Measurements from ENCODE around the gene ERCC8. TPM values are rescaled to one million over a fixed set of nuclear protein-coding genes. Genes with fewer than 3 reads are reported as not detected.
"Not testable (repeated sequence)": the region's sequence is repeated elsewhere in the genome, so short reads cannot be mapped to it uniquely, and the experiment has no call there.

ERCC8 gene
- total RNA-seq: 12.0 and 12.7 TPM in 2 replicates

GRCh38 chr5:60944904-60945812 is at the start of gene ERCC8, which contains the start of gene NDUFAF2:
Gene ERCC8, minus strand, starts transcription at chr5:60945070. Its CDS starts 62 bp downstream, at chr5:60945008.
Gene NDUFAF2, plus strand, starts transcription at chr5:60945205. Its CDS starts 51 bp downstream, at chr5:60945256.
- DNase-seq (ENCODE audit: low read depth in 2 of 2): peak; percentile 93 to 94

- no peak for DNase-seq (ENCODE audit: low read depth in 2 of 2)
Observed at GRCh38 chr5:60993875-60994571, 49.2 kb upstream of the ERCC8 start.

- DNase-seq (ENCODE audit: low read depth in 2 of 2): no peak
Observed at GRCh38 chr5:60993425-60993824, 48.6 kb upstream of the ERCC8 start.

- no peak for DNase-seq (ENCODE audit: low read depth in 2 of 2)
Observed at GRCh38 chr5:60992871-60993270, 48.0 kb upstream of the ERCC8 start.

GRCh38 chr5:60989790-60990189 is 44.9 kb upstream of the ERCC8 start:
- DNase-seq (ENCODE audit: low read depth in 2 of 2): no peak

GRCh38 chr5:60982127-60982526 is 37.3 kb upstream of the ERCC8 start:
- DNase-seq (ENCODE audit: low read depth in 2 of 2): not testable (repeated sequence)

GRCh38 chr5:60980511-60980910 is 35.6 kb upstream of the ERCC8 start:
- no peak for DNase-seq (ENCODE audit: low read depth in 2 of 2)

- DNase-seq (ENCODE audit: low read depth in 2 of 2): no peak
Observed at GRCh38 chr5:60978968-60979367, 34.1 kb upstream of the ERCC8 start.

- DNase-seq (ENCODE audit: low read depth in 2 of 2): no peak
Observed at GRCh38 chr5:60977956-60978737, 33.3 kb upstream of the ERCC8 start.

- no peak for DNase-seq (ENCODE audit: low read depth in 2 of 2)
Observed at GRCh38 chr5:60972231-60972630, 27.4 kb upstream of the ERCC8 start.

- no peak for DNase-seq (ENCODE audit: low read depth in 2 of 2)
Observed at GRCh38 chr5:60961685-60962084, 16.8 kb upstream of the ERCC8 start.

GRCh38 chr5:60960591-60960990 is 15.7 kb upstream of the ERCC8 start:
- DNase-seq (ENCODE audit: low read depth in 2 of 2): peak; percentile 36 to 50

- DNase-seq (ENCODE audit: low read depth in 2 of 2): peak; percentile 31 to 57
Observed at GRCh38 chr5:60959156-60959555, 14.3 kb upstream of the ERCC8 start.

- DNase-seq (ENCODE audit: low read depth in 2 of 2): no peak
Observed at GRCh38 chr5:60958712-60959111, 13.8 kb upstream of the ERCC8 start.

- no peak for DNase-seq (ENCODE audit: low read depth in 2 of 2)
Observed at GRCh38 chr5:60958088-60958487, 13.2 kb upstream of the ERCC8 start.

- DNase-seq (ENCODE audit: low read depth in 2 of 2): no peak
Observed at GRCh38 chr5:60955239-60955638, 10.4 kb upstream of the ERCC8 start.

GRCh38 chr5:60948738-60949137 is 3.9 kb upstream of the ERCC8 start:
- no peak for DNase-seq (ENCODE audit: low read depth in 2 of 2)

- peak; percentile 39 to 59 for DNase-seq (ENCODE audit: low read depth in 2 of 2)
Observed at GRCh38 chr5:60945813-60946187, 930 bp upstream of the ERCC8 start.

GRCh38 chr5:60943624-60944023 is 1.2 kb downstream of the ERCC8 start:
- DNase-seq (ENCODE audit: low read depth in 2 of 2): peak; percentile 20 to 58

- peak; percentile 3 to 6 for DNase-seq (ENCODE audit: low read depth in 2 of 2)
Observed at GRCh38 chr5:60929024-60929423, 15.8 kb downstream of the ERCC8 start.

GRCh38 chr5:60927450-60927849 is 17.4 kb downstream of the ERCC8 start:
- no peak for DNase-seq (ENCODE audit: low read depth in 2 of 2)

- DNase-seq (ENCODE audit: low read depth in 2 of 2): no peak
Observed at GRCh38 chr5:60918466-60918865, 26.4 kb downstream of the ERCC8 start.

Data from lung microvascular endothelial cell (primary cell).